ENCODE results near the gene TERC. TPM values are rescaled to one million over a fixed set of nuclear protein-coding genes. Genes with fewer than 3 reads are reported as not detected.

Gene TERC
- total RNA-seq, 4 donors from 2014 or later, result 33.2 to 61.7 (median 49.7) TPM

GRCh38 chr3:169809230-169809795, 44.5 kb upstream of the TERC start:
- TF ChIP-seq CTCF (IDR thresholded peaks at IDR 0.05), result no peak
- TF ChIP-seq POLR2A (IDR thresholded peaks at IDR 0.05), result no peak
- TF ChIP-seq EP300 (IDR thresholded peaks at IDR 0.05), result no peak
- no peak for TF ChIP-seq POLR2AphosphoS5 (IDR thresholded peaks at IDR 0.05)
- DNase-seq (ENCODE audit: low spot score in 2 of 2), result no peak
- Histone ChIP-seq H3K9me3 (no peaks in the 10 kb centered on the region), H3K27ac (no peak overlapping the region), H3K36me3 (no peaks in the 10 kb centered on the region), H3K27me3 (no peaks in the 10 kb centered on the region), H3K4me3 (no peak overlapping the region), H3K4me1 (peaks cover 26% of the 10 kb centered on the region)
- WGBS, result 48% methylated on average over 2 of the region's 2 CpGs

- WGBS, result 92% methylated on average over 3 of the region's 3 CpGs
- Histone ChIP-seq H3K27me3 (no peaks in the 10 kb centered on the region), H3K4me1 (no peaks in the 10 kb centered on the region), H3K36me3 (peaks cover 5% of the 10 kb centered on the region), H3K9me3 (no peaks in the 10 kb centered on the region), H3K27ac (no peak overlapping the region), H3K4me3 (no peak overlapping the region)
- TF ChIP-seq CTCF (IDR thresholded peaks at IDR 0.05) (no peak), POLR2A (IDR thresholded peaks at IDR 0.05) (no peak), POLR2AphosphoS5 (IDR thresholded peaks at IDR 0.05) (no peak), EP300 (IDR thresholded peaks at IDR 0.05) (no peak)
- no peak for DNase-seq (ENCODE audit: low spot score in 2 of 2)
Observed at GRCh38 chr3:169804681-169805080, 39.8 kb upstream of the TERC start.

- no peaks in the 10 kb centered on the region for H3K9me3 ChIP-seq
- DNase-seq (ENCODE audit: low spot score in 2 of 2), result no peak
- no peak for TF ChIP-seq EP300 (IDR thresholded peaks at IDR 0.05)
- H3K27ac ChIP-seq, result no peak overlapping the region
- H3K4me3 ChIP-seq, result no peak overlapping the region
- no peaks in the 10 kb centered on the region for H3K27me3 ChIP-seq
- H3K36me3 ChIP-seq, result peaks cover 35% of the 10 kb centered on the region
- 100% methylated on average over 1 of the region's 1 CpG for WGBS
- no peaks in the 10 kb centered on the region for H3K4me1 ChIP-seq
Observed at GRCh38 chr3:169792359-169792758, 27.5 kb upstream of the TERC start.

GRCh38 chr3:169790687-169791429, 26.0 kb upstream of the TERC start:
- H3K27me3 ChIP-seq, result no peaks in the 10 kb centered on the region
- no peak overlapping the region for H3K4me3 ChIP-seq
- WGBS, result 90% methylated on average over 4 of the region's 4 CpGs
- no peak for TF ChIP-seq POLR2A (IDR thresholded peaks at IDR 0.05)
- no peak for TF ChIP-seq POLR2AphosphoS5 (IDR thresholded peaks at IDR 0.05)
- no peak for TF ChIP-seq CTCF (IDR thresholded peaks at IDR 0.05)
- no peak for TF ChIP-seq EP300 (IDR thresholded peaks at IDR 0.05)
- no peak overlapping the region for H3K27ac ChIP-seq
- H3K4me1 ChIP-seq, result no peaks in the 10 kb centered on the region
- peaks cover 47% of the 10 kb centered on the region for H3K36me3 ChIP-seq
- no peak for DNase-seq (ENCODE audit: low spot score in 2 of 2)
- no peaks in the 10 kb centered on the region for H3K9me3 ChIP-seq

- DNase-seq (ENCODE audit: low spot score in 2 of 2), result no peak
- peaks cover 53% of the 10 kb centered on the region for H3K36me3 ChIP-seq
- no peak overlapping the region for H3K27ac ChIP-seq
Observed at GRCh38 chr3:169790219-169790618, 25.4 kb upstream of the TERC start.

More at GRCh38 chr3:169790219-169790618, 25.4 kb upstream of the TERC start:
- no peaks in the 10 kb centered on the region for H3K4me1 ChIP-seq
- TF ChIP-seq CTCF (IDR thresholded peaks at IDR 0.05) (no peak), EP300 (IDR thresholded peaks at IDR 0.05) (no peak), POLR2AphosphoS5 (IDR thresholded peaks at IDR 0.05) (no peak), POLR2A (IDR thresholded peaks at IDR 0.05) (no peak)
- H3K9me3 ChIP-seq, result no peaks in the 10 kb centered on the region
- H3K4me3 ChIP-seq, result no peak overlapping the region
- no peaks in the 10 kb centered on the region for H3K27me3 ChIP-seq

Data from suprapubic skin (tissue), 4 donors.